H9 (cell line): ENCODE data around the gene GUK1. TPM values are rescaled to one million over a fixed set of nuclear protein-coding genes. Genes with fewer than 3 reads are reported as not detected.

Experiments used
- DNase-seq: peaks from one replicate; pipeline ENCODE4 v3.0.0-alpha.2; 2017
- H2AFZ ChIP-seq: one replicate; pipeline ENCODE4 v1.6.1; 2013; ENCODE audit warnings: mild to moderate bottlenecking, low read length, control low read depth, moderate library complexity
- H2AK5ac ChIP-seq: 2 replicates; pipeline ENCODE4 v1.6.1; 2013; ENCODE audit warnings: low read length, control low read depth, mixed read lengths; ENCODE audit not compliant: insufficient read length
- H2BK120ac ChIP-seq: one replicate; pipeline ENCODE4 v1.6.1; 2013; ENCODE audit warnings: low read depth, mild to moderate bottlenecking, low read length, control low read depth, inconsistent platforms; ENCODE audit not compliant: poor library complexity, severe bottlenecking
- H2BK12ac ChIP-seq: 2 replicates; pipeline ENCODE4 v1.6.1; 2013; ENCODE audit warnings: low read length, control low read depth, mixed read lengths, low read depth; ENCODE audit not compliant: insufficient read length
- H2BK15ac ChIP-seq: 2 replicates; pipeline ENCODE4 v1.6.1; 2013; ENCODE audit warnings: low read depth, low read length, control low read depth
- H2BK20ac ChIP-seq: one replicate; pipeline ENCODE4 v1.6.1; 2013; ENCODE audit warnings: low read depth, mild to moderate bottlenecking, low read length, control low read depth, inconsistent platforms; ENCODE audit not compliant: poor library complexity, severe bottlenecking
- H2BK5ac ChIP-seq: 2 replicates; pipeline ENCODE4 v1.6.1; 2013; ENCODE audit warnings: low read length, control low read depth, mixed read lengths; ENCODE audit not compliant: insufficient read length
- H3K14ac ChIP-seq: 2 replicates; pipeline ENCODE4 v1.6.1; 2013; ENCODE audit warnings: low read length, control low read depth; ENCODE audit not compliant: insufficient read depth
- H3K18ac ChIP-seq: 2 replicates; pipeline ENCODE4 v1.6.1; 2013; ENCODE audit warnings: low read depth, mild to moderate bottlenecking, mixed read lengths, low read length, control low read depth; ENCODE audit not compliant: insufficient read length
- H3K23ac ChIP-seq: 2 replicates; pipeline ENCODE4 v1.6.1; 2013; ENCODE audit warnings: low read length, control low read depth, mixed read lengths, low read depth; ENCODE audit not compliant: insufficient read length
- H3K23me2 ChIP-seq: 2 replicates; pipeline ENCODE4 v1.6.1; 2013; ENCODE audit warnings: low read depth, mild to moderate bottlenecking, mixed read lengths, low read length, control low read depth; ENCODE audit not compliant: insufficient read length, poor library complexity, severe bottlenecking
- H3K27ac ChIP-seq: 2 replicates; pipeline ENCODE4 v1.5.1; 2013; ENCODE audit warnings: low read length, control low read depth, mixed read lengths, low read depth; ENCODE audit not compliant: insufficient read length
- H3K27me3 ChIP-seq: 2 replicates; pipeline ENCODE4 v1.6.1; 2013; ENCODE audit warnings: low read length, control low read depth, inconsistent platforms; ENCODE audit not compliant: insufficient read depth
- H3K4ac ChIP-seq: 2 replicates; pipeline ENCODE4 v1.6.1; 2013; ENCODE audit warnings: low read depth, mild to moderate bottlenecking, control low read depth, inconsistent platforms, low read length, moderate library complexity
- H3K4me1 ChIP-seq: 2 replicates; pipeline ENCODE4 v1.6.1; 2013; ENCODE audit warnings: low read length, control low read depth, inconsistent platforms; ENCODE audit not compliant: insufficient read depth
- H3K4me2 ChIP-seq: 2 replicates; pipeline ENCODE4 v1.6.1; 2013; ENCODE audit warnings: low read length, control low read depth, mixed read lengths; ENCODE audit not compliant: insufficient read length, insufficient read depth
- H3K56ac ChIP-seq: 2 replicates; pipeline ENCODE4 v1.6.1; 2013; ENCODE audit warnings: low read depth, mild to moderate bottlenecking, mixed read lengths, low read length, control low read depth; ENCODE audit not compliant: insufficient read length
- H3K79me1 ChIP-seq: 2 replicates; pipeline ENCODE4 v1.6.1; 2013; ENCODE audit warnings: low read depth, mild to moderate bottlenecking, moderate library complexity, low read length, control low read depth, inconsistent platforms; ENCODE audit not compliant: insufficient read depth, poor library complexity, severe bottlenecking
- H3K79me2 ChIP-seq: 2 replicates; pipeline ENCODE4 v1.6.1; 2013; ENCODE audit warnings: low read length, control low read depth, inconsistent platforms; ENCODE audit not compliant: insufficient read depth
- H3K9ac ChIP-seq: 2 replicates; pipeline ENCODE4 v1.6.1; 2013; ENCODE audit warnings: low read length, control low read depth, mixed read lengths; ENCODE audit not compliant: insufficient read length; ENCODE audit errors: extremely low read depth
- H3K9me3 ChIP-seq: one replicate; pipeline ENCODE4 v1.6.1; 2013; ENCODE audit warnings: low read depth, low read length, inconsistent platforms; ENCODE audit not compliant: control insufficient read depth
- H3T11ph ChIP-seq: one replicate; pipeline ENCODE4 v1.6.1; 2013; ENCODE audit warnings: mild to moderate bottlenecking, low read length, control low read depth, inconsistent platforms
- H4K20me1 ChIP-seq: one replicate; pipeline ENCODE4 v1.6.1; 2013; ENCODE audit not compliant: control insufficient read depth, insufficient read length, insufficient read depth
- H4K5ac ChIP-seq: 2 replicates; pipeline ENCODE4 v1.6.1; 2013; ENCODE audit warnings: low read depth, mild to moderate bottlenecking, mixed read lengths, low read length, control low read depth; ENCODE audit not compliant: insufficient read length
- H4K8ac ChIP-seq: replicated peaks from 2 replicates; pipeline ENCODE4 v1.6.1; 2013; ENCODE audit warnings: low read length, control low read depth, mixed read lengths, low read depth; ENCODE audit not compliant: insufficient read length
- H4K91ac ChIP-seq: 2 replicates; pipeline ENCODE4 v1.6.1; 2013; ENCODE audit warnings: low read depth, mild to moderate bottlenecking, moderate library complexity, mixed read lengths, low read length, control low read depth; ENCODE audit not compliant: insufficient read length
- H3K27ac Mint-ChIP-seq, 3 experiments: 2 replicates in 2 of 3; 3 replicates in 1 of 3; pipeline ENCODE4 v1.8.0; 2020 to 2021; ENCODE audit warnings: mixed read lengths in 3 of 3, mild to moderate bottlenecking in 1 of 3, moderate library complexity in 1 of 3
- H3K27me3 Mint-ChIP-seq: 2 replicates; pipeline ENCODE4 v1.8.0; 2021; ENCODE audit warnings: low read depth, mild to moderate bottlenecking, moderate library complexity, mixed read lengths
- H3K36me3 Mint-ChIP-seq, 3 experiments: 2 replicates in 2 of 3; 3 replicates in 1 of 3; pipeline ENCODE4 v1.8.0; 2020 to 2021; ENCODE audit warnings: low read depth in 3 of 3, mixed read lengths in 3 of 3; ENCODE audit not compliant: insufficient read depth in 1 of 3
- H3K4me1 Mint-ChIP-seq, 2 experiments: 2 replicates each; pipeline ENCODE4 v1.8.0; 2020; ENCODE audit warnings: mixed read lengths in 2 of 2
- H3K4me3 Mint-ChIP-seq, 2 experiments: 2 replicates in 1 of 2; 3 replicates in 1 of 2; pipeline ENCODE4 v1.8.0; 2020 to 2021; ENCODE audit warnings: mild to moderate bottlenecking in 2 of 2, mixed read lengths in 2 of 2, moderate library complexity in 1 of 2
- H3K9me3 Mint-ChIP-seq, 2 experiments: 2 replicates in 1 of 2; 3 replicates in 1 of 2; pipeline ENCODE4 v1.8.0; 2020; ENCODE audit warnings: mild to moderate bottlenecking in 2 of 2, mixed read lengths in 2 of 2, moderate library complexity in 1 of 2
- CTCF ChIP-seq: fragments of 200-600 bp; sonication (generic); conservative IDR thresholded peaks from 3 replicates; pipeline ENCODE4 v1.8.0; 2021; ENCODE audit warnings: antibody characterized with exemption, mild to moderate bottlenecking
- WGBS: extraction: QIAGEN DNeasy Blood & Tissue Kit; methylation state at CpG from one replicate; pipeline ENCODE4 v1.1.7; 2013; ENCODE audit warnings: missing lambda C conversion rate, low lambda C conversion rate, mixed read lengths; ENCODE audit not compliant: insufficient read length; ENCODE audit errors: extremely low coverage; 5-methylcytosine and 5-hydroxymethylcytosine counted together
- total RNA-seq: library from RNA; stranded (reverse); gene quantifications from 2 replicates; pipeline ENCODE4 v1.2.1, GENCODE V29; 2021

GUK1 gene
- total RNA-seq, 1 experiment from 2014 or later = 88.2 TPM

- no peaks in the 10 kb centered on the region for H3K23me2 ChIP-seq
Observed at GRCh38 chr1:228159008-228159665, 19.1 kb downstream of the GUK1 start.

More at GRCh38 chr1:228159008-228159665, 19.1 kb downstream of the GUK1 start:
- H3K4me3 Mint-ChIP-seq = no peak overlapping the region
- Histone ChIP-seq H3K4ac (no peak overlapping the region), H3K9ac (no peak overlapping the region), H2BK12ac (no peak overlapping the region), H2BK5ac (no peak overlapping the region), H4K20me1 (peaks cover 3% of the 10 kb centered on the region), H3K4me2 (no peak overlapping the region), H3K18ac (no peak overlapping the region), H4K5ac (no peak overlapping the region), H2BK20ac (no peak overlapping the region), H3K79me2 (no peaks in the 10 kb centered on the region), H3K4me1 (no peaks in the 10 kb centered on the region; the same call in 1 of the 2 replicates), H3K56ac (no peak overlapping the region), H2AFZ (no peak overlapping the region), H4K91ac (no peak overlapping the region), H3K27me3 (no peaks in the 10 kb centered on the region; the same call in 1 of the 2 replicates), H4K8ac (no peak overlapping the region), H3K9me3 (no peaks in the 10 kb centered on the region), H2AK5ac (no peak overlapping the region), H2BK120ac (no peak overlapping the region), H3K27ac (no peak overlapping the region), H3K14ac (no peak overlapping the region; the same call in 1 of the 2 replicates), H2BK15ac (no peak overlapping the region), H3K23ac (no peak overlapping the region), H3K79me1 (no peaks in the 10 kb centered on the region), H3T11ph (no peak overlapping the region)
- H3K27me3 Mint-ChIP-seq = peaks cover 11% of the 10 kb centered on the region
- TF ChIP-seq CTCF = no peak
- no CpG with 5 or more reads among the region's 14 CpGs for WGBS
- H3K4me1 Mint-ChIP-seq = peaks cover 7 to 21% of the 10 kb centered on the region in 2 experiments; a peak in 2 of 4 replicates
- H3K36me3 Mint-ChIP-seq = no peaks in the 10 kb centered on the region
- no peaks in the 10 kb centered on the region for H3K9me3 Mint-ChIP-seq
- H3K27ac Mint-ChIP-seq = no peak overlapping the region
- no peak for DNase-seq
